ENCODE data around the gene AP3S2.

DNA sequence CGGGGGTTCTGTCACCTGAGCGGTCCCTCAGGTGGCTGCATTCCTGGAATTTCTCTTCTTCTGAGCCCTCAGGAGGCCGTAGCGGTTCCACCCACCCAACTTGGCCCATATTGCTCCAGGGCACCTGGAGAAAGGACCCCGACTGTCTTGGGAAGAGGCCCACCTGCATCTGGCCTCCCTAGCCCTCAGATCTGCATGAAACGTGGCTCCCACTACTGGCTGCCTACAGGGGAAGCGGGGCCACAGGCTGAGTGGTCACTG is 69.3 kb downstream of the AP3S2 start:
- TF ChIP-seq, protein P1, sequence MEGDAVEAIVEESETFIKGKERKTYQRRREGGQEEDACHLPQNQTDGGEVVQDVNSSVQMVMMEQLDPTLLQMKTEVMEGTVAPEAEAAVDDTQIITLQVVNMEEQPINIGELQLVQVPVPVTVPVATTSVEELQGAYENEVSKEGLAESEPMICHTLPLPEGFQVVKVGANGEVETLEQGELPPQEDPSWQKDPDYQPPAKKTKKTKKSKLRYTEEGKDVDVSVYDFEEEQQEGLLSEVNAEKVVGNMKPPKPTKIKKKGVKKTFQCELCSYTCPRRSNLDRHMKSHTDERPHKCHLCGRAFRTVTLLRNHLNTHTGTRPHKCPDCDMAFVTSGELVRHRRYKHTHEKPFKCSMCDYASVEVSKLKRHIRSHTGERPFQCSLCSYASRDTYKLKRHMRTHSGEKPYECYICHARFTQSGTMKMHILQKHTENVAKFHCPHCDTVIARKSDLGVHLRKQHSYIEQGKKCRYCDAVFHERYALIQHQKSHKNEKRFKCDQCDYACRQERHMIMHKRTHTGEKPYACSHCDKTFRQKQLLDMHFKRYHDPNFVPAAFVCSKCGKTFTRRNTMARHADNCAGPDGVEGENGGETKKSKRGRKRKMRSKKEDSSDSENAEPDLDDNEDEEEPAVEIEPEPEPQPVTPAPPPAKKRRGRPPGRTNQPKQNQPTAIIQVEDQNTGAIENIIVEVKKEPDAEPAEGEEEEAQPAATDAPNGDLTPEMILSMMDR (IDR thresholded peaks at IDR 0.05) = no peak
- TF ChIP-seq EZH2 (IDR thresholded peaks at IDR 0.05; ENCODE audit: borderline replicate concordance, insufficient read depth, low read depth, low read length, poor library complexity, severe bottlenecking) = no peak

Measured in B cell (primary cell).